IMR-90 (cell line): ENCODE measurements around the gene CDC45. TPM values are rescaled to one million over a fixed set of nuclear protein-coding genes. Genes with fewer than 3 reads are reported as not detected.

ENCODE experiments used
- ATAC-seq: fragments of 200-7000 bp; cut with Tn5 transposase; 2 replicates; pipeline ENCODE4 v1.9.1; 2020; ENCODE audit warnings: low read depth, mild to moderate bottlenecking, moderate library complexity
- BruUV-seq: library from RNA; stranded (reverse); fragments of 400-500 nt; replicated peaks from 2 replicates; lab custom pipeline; 2021; lab: Mats Ljungman, UMichigan
- CTCF ChIA-PET: fragments of 300-600 bp; formaldehyde crosslinking; extraction: SDS; loops from one replicate; lab custom pipeline; 2021; ENCODE audit warnings: antibody characterized with exemption; lab: Yijun Ruan, JAX
- POLR2A ChIA-PET: fragments of 300-600 bp; sonication (Branson Sonifier 250); formaldehyde crosslinking; loops from one replicate; lab custom pipeline; 2022; ENCODE audit warnings: antibody characterized with exemption; ENCODE audit not compliant: unreplicated experiment; lab: Charles Lee
- DNase-seq: peaks from one replicate; pipeline ENCODE4 v3.0.0; 2013
- H2AFZ ChIP-seq: replicated peaks from 2 replicates; pipeline ENCODE3; 2013; ENCODE audit warnings: low read length, mild to moderate bottlenecking; ENCODE audit not compliant: poor library complexity
- H2AK5ac ChIP-seq: 2 replicates; pipeline ENCODE4 v1.6.1; 2013; ENCODE audit warnings: low read depth, low read length, inconsistent platforms
- H2AK9ac ChIP-seq: replicated peaks from 2 replicates; pipeline ENCODE3; 2013; ENCODE audit warnings: mild to moderate bottlenecking, low read depth, low read length, moderate library complexity; ENCODE audit not compliant: poor library complexity
- H2BK120ac ChIP-seq: 2 replicates; pipeline ENCODE4 v1.6.1; 2013; ENCODE audit warnings: low read depth, low read length, inconsistent platforms
- H2BK15ac ChIP-seq: 3 replicates; pipeline ENCODE4 v1.6.1; 2013; ENCODE audit warnings: low read depth, low read length, inconsistent platforms
- H2BK20ac ChIP-seq: 2 replicates; pipeline ENCODE4 v1.6.1; 2013; ENCODE audit warnings: low read depth, mild to moderate bottlenecking, inconsistent platforms, low read length, moderate library complexity
- H2BK5ac ChIP-seq: 2 replicates; pipeline ENCODE4 v1.6.1; 2013; ENCODE audit warnings: mild to moderate bottlenecking, low read depth, low read length, inconsistent platforms; ENCODE audit not compliant: poor library complexity, severe bottlenecking
- H3K14ac ChIP-seq: replicated peaks from 2 replicates; pipeline ENCODE4 v1.6.1; 2013; ENCODE audit warnings: low read depth, low read length, inconsistent platforms
- H3K18ac ChIP-seq: 2 replicates; pipeline ENCODE4 v1.6.1; 2013; ENCODE audit warnings: low read depth, low read length, control low read depth
- H3K23ac ChIP-seq: 2 replicates; pipeline ENCODE4 v1.6.1; 2013; ENCODE audit warnings: low read depth, low read length, inconsistent platforms
- H3K27ac ChIP-seq: 2 replicates; pipeline ENCODE4 v1.5.1; 2013; ENCODE audit warnings: mild to moderate bottlenecking, control low read depth, low read length; ENCODE audit not compliant: insufficient read depth
- H3K27me3 ChIP-seq: 2 replicates; pipeline ENCODE4 v1.6.1; 2013; ENCODE audit warnings: low read length; ENCODE audit not compliant: control insufficient read depth, insufficient read depth
- H3K36me3 ChIP-seq: 2 replicates; pipeline ENCODE4 v1.6.1; 2013; ENCODE audit warnings: low read length, mixed read lengths; ENCODE audit not compliant: control insufficient read depth, insufficient read depth
- H3K4ac ChIP-seq: 2 replicates; pipeline ENCODE4 v1.6.1; 2013; ENCODE audit warnings: low read depth, low read length, inconsistent platforms
- H3K4me1 ChIP-seq: 2 replicates; pipeline ENCODE4 v1.6.1; 2013; ENCODE audit warnings: low read length, mixed read lengths; ENCODE audit not compliant: control insufficient read depth, insufficient read depth
- H3K4me2 ChIP-seq: 2 replicates; pipeline ENCODE4 v1.6.1; 2013; ENCODE audit warnings: low read depth, mild to moderate bottlenecking, control low read depth, low read length, moderate library complexity
- H3K4me3 ChIP-seq: 2 replicates; pipeline ENCODE4 v1.5.1; 2013; ENCODE audit warnings: low read depth, mild to moderate bottlenecking, control low read depth, low read length, moderate library complexity; ENCODE audit not compliant: insufficient read depth
- H3K56ac ChIP-seq: 2 replicates; pipeline ENCODE4 v1.6.1; 2013; ENCODE audit warnings: low read length, inconsistent platforms; ENCODE audit not compliant: insufficient read depth; ENCODE audit errors: extremely low read depth
- H3K79me1 ChIP-seq, 2 experiments: 2 replicates each; pipeline ENCODE4 v1.6.1; 2013; ENCODE audit warnings: low read length in 2 of 2, inconsistent platforms in 1 of 2, low read depth in 1 of 2
- H3K9ac ChIP-seq: 2 replicates; pipeline ENCODE4 v1.6.1; 2013; ENCODE audit warnings: low read depth, low read length, control low read depth
- H3K9me1 ChIP-seq: 2 replicates; pipeline ENCODE4 v1.6.1; 2013; ENCODE audit warnings: low read length, inconsistent platforms; ENCODE audit not compliant: insufficient read depth
- H3K9me3 ChIP-seq: 2 replicates; pipeline ENCODE4 v1.6.1; 2013; ENCODE audit warnings: low read length; ENCODE audit not compliant: control insufficient read depth, insufficient read depth
- H4K20me1 ChIP-seq: 2 replicates; pipeline ENCODE4 v1.6.1; 2013; ENCODE audit warnings: low read length, inconsistent platforms; ENCODE audit not compliant: insufficient read depth
- H4K5ac ChIP-seq: 2 replicates; pipeline ENCODE4 v1.6.1; 2013; ENCODE audit warnings: mild to moderate bottlenecking, low read depth, low read length, control low read depth
- H4K8ac ChIP-seq, 2 experiments: 2 replicates each; pipeline ENCODE4 v1.6.1; 2013; ENCODE audit warnings: low read depth in 2 of 2, low read length in 2 of 2, control low read depth in 1 of 2, inconsistent platforms in 1 of 2
- H4K91ac ChIP-seq: 2 replicates; pipeline ENCODE4 v1.6.1; 2013; ENCODE audit warnings: low read depth, low read length, inconsistent platforms; ENCODE audit not compliant: insufficient read depth
- CHD1 ChIP-seq: IDR thresholded peaks from 2 replicates; pipeline ENCODE4 v1.6.1; 2012; ENCODE audit warnings: low read depth, low read length, improper control_type of control experiment
- CTCF ChIP-seq: conservative IDR thresholded peaks from 2 replicates; pipeline ENCODE4 v1.5.1; 2012; ENCODE audit warnings: mild to moderate bottlenecking, low read depth, low read length, improper control_type of control experiment
- FOS ChIP-seq: fragments of 150-350 bp; IDR thresholded peaks from 2 replicates; pipeline ENCODE4 v1.6.1; 2016; ENCODE audit warnings: low read depth, low read length
- MAZ ChIP-seq: IDR thresholded peaks from 2 replicates; pipeline ENCODE4 v1.6.1; 2012; ENCODE audit warnings: low read depth, mild to moderate bottlenecking, low read length, improper control_type of control experiment, moderate library complexity, borderline replicate concordance
- MXI1 ChIP-seq: IDR thresholded peaks from 2 replicates; pipeline ENCODE4 v1.6.1; 2012; ENCODE audit warnings: low read depth, mild to moderate bottlenecking, low read length, moderate library complexity, borderline replicate concordance
- WGBS, 2 experiments: methylation state at CpG; one replicate each; pipeline versions ENCODE4 v1.1.5 to v1.1.7; 2013; ENCODE audit warnings: missing lambda C conversion rate in 2 of 2; ENCODE audit not compliant: insufficient read length in 1 of 2; ENCODE audit errors: extremely low coverage in 2 of 2; 5-methylcytosine and 5-hydroxymethylcytosine counted together
- dilution Hi-C: fragments of 300-500 bp; cut with HindIII; formaldehyde crosslinking; loops from one replicate; pipeline ENCODE4 v1.14.3; 2018; ENCODE audit warnings: low sequenced_read_pairs; ENCODE audit not compliant: unreplicated experiment
- in situ Hi-C: fragments of 300-500 bp; cut with MboI; formaldehyde crosslinking; loops from 3 replicates; pipeline ENCODE4 v1.14.3; 2019; ENCODE audit warnings: low sequenced_read_pairs, inconsistent platforms, mixed read lengths
- intact Hi-C: fragments of 100-400 bp; cut with micrococcal nuclease; formaldehyde crosslinking; loops from 2 replicates; pipeline ENCODE4 v1.10.0; 2022
- polyA plus RNA-seq, 3 experiments: library from polyadenylated mRNA; depleted of rRNA; stranded (reverse); fragments of >200 nt; gene quantifications; 2 replicates each; pipeline ENCODE4 v1.2.3, GENCODE V29; 2012; ENCODE audit warnings: low replicate concordance in 1 of 3
- total RNA-seq: library from RNA; depleted of rRNA; stranded (reverse); fragments of >200 nt; gene quantifications from 2 replicates; pipeline ENCODE4 v1.2.3, GENCODE V29; 2012
- TF ChIP-seq, protein P1 (sequence below): fragments of 150-350 bp; IDR thresholded peaks from 2 replicates; pipeline ENCODE4 v1.6.1; 2017; ENCODE audit warnings: mild to moderate bottlenecking, antibody characterized with exemption, low read length, low read depth

CDC45 gene
- total and polyA plus RNA-seq, 2 of the 4 experiments (the other 2 are of a cell fraction), result 22.7 to 44.6 TPM

DNA sequence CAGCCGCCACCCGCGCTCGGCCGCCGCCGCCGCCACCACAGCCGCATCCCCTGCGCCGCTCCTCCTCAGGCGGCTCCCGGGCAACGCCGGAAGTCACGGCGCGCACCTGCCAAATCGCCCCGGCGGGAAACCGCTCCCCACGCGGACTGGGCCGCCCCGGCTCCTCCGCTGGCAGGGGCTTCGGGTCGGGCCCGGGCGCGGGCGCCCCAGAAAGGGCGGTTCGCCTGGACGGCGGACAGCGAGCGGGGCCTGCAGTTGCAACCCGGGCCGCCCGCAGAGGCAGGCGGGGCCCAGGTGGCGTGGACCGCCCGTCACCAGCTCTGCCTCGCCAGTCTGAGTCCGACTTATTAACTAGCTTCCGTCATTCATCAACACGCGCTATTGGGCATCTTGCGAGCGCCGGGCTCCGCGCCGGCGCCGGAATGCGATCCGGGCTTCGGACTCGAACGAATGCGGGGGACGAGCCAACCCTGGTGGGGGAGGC lies 48.0 kb upstream of the CDC45 start, which contains the start of gene HIRA:
Gene HIRA (minus strand): TSS at position 85 of the 484 bp plus-strand sequence. CDS start 257 bp downstream, outside the sequence.
- Histone ChIP-seq H2AK5ac (peak within 1 kb of the TSS; percentile 90), H3K79me1 (peaks cover 10 to 67% of the 10 kb centered on the region in 2 experiments; a peak in 3 of 4 replicates), H3K18ac (peak within 1 kb of the TSS; percentile 50), H2AK9ac (peak within 1 kb of the TSS; percentile 99), H3K4me1 (peaks cover 3% of the 10 kb centered on the region), H3K27ac (peak within 1 kb of the TSS; percentile 88), H4K8ac (peak within 1 kb of the TSS; percentile 92 to 99), H4K5ac (peak within 1 kb of the TSS; percentile 86), H2BK20ac (no peak within 1 kb of the TSS), H4K20me1 (peaks cover 29% of the 10 kb centered on the region), H3K9me1 (peaks cover 4% of the 10 kb centered on the region; the same call in 1 of the 2 replicates), H2BK5ac (peak within 1 kb of the TSS; percentile 96), H2BK15ac (no peak within 1 kb of the TSS), H3K23ac (peak within 1 kb of the TSS; percentile 99), H3K27me3 (no peaks in the 10 kb centered on the region), H4K91ac (peak within 1 kb of the TSS; percentile 90), H3K56ac (peak within 1 kb of the TSS; percentile 71), H3K9ac (peak within 1 kb of the TSS; percentile 93), H2BK120ac (peak within 1 kb of the TSS; percentile 71; the same call in 1 of the 2 replicates), H3K36me3 (peaks cover 11% of the 10 kb centered on the region), H3K9me3 (no peaks in the 10 kb centered on the region), H2AFZ (peak within 1 kb of the TSS; percentile 99), H3K14ac (peak within 1 kb of the TSS; percentile 99), H3K4ac (peak within 1 kb of the TSS; percentile 99), H3K4me3 (peak within 1 kb of the TSS; percentile 81), H3K4me2 (peak within 1 kb of the TSS; percentile 96)
- 0% methylated on average over 26 of the region's 66 CpGs; no CpG with 5 or more reads in 1 of the 2 experiments for WGBS, 2 experiments
- in situ Hi-C loops (no loop called here), dilution Hi-C loops (no loop called here), intact Hi-C loops (no loop called here)
- POLR2A ChIA-PET, result no interaction called here
- peak; percentile 52 for ATAC-seq
- DNase-seq, result peak; percentile 66
- no TSS peak for BruUV-seq
- TF ChIP-seq FOS (no peak), MXI1 (peak; percentile 70), CHD1 (no peak), MAZ (peak; percentile 62; the same call in 1 of the 2 replicates), CTCF (0 out of 2 replicates have a peak, but pooled peaks have one; percentile 3)
- TF ChIP-seq, protein P1, sequence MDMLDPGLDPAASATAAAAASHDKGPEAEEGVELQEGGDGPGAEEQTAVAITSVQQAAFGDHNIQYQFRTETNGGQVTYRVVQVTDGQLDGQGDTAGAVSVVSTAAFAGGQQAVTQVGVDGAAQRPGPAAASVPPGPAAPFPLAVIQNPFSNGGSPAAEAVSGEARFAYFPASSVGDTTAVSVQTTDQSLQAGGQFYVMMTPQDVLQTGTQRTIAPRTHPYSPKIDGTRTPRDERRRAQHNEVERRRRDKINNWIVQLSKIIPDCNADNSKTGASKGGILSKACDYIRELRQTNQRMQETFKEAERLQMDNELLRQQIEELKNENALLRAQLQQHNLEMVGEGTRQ, result peak; percentile 28; the same call in 1 of the 2 replicates
- CTCF ChIA-PET, result no interaction called here
